Gastroesophageal sphincter (tissue), 4 donors: ENCODE measurements around the gene USP14. TPM values are rescaled to one million over a fixed set of nuclear protein-coding genes. Genes with fewer than 3 reads are reported as not detected.

Experiments
- ATAC-seq: fragments of 150-250 bp; one replicate; pipeline ENCODE4 v1.9.1; 2016; ENCODE audit warnings: mild to moderate bottlenecking, moderate library complexity
- H3K27ac ChIP-seq, 4 donors: fragments of 200-600 bp; sonication (generic) in 3 of 4; 1 replicate in 3 of 4; 2 replicates in 1 of 4; pipeline ENCODE4 v1.5.1; 2016 to 2019
- H3K27me3 ChIP-seq: fragments of 200-600 bp; sonication (generic); one replicate; pipeline ENCODE4 v1.5.1; 2019
- H3K36me3 ChIP-seq, 2 donors: fragments of 200-600 bp; sonication (generic); one replicate each; pipeline ENCODE4 v1.5.1; 2019; ENCODE audit warnings: control low read depth in 1 of 2
- H3K4me1 ChIP-seq, 3 donors: fragments of 200-600 bp; sonication (generic); 1 replicate in 2 of 3; 2 replicates in 1 of 3; pipeline ENCODE4 v1.5.1; 2016 to 2019; ENCODE audit warnings: control low read depth in 2 of 3
- H3K4me3 ChIP-seq, 2 donors: fragments of 200-600 bp; sonication (generic); one replicate each; pipeline ENCODE4 v1.5.1; 2019; ENCODE audit warnings: mild to moderate bottlenecking in 1 of 2, moderate library complexity in 1 of 2
- H3K9me3 ChIP-seq, 3 donors: fragments of 200-600 bp; sonication (generic); one replicate each; pipeline ENCODE4 v1.5.1; 2017 to 2019; ENCODE audit warnings: control low read depth in 2 of 3
- EP300 ChIP-seq: sonication (generic); formaldehyde crosslinking; IDR thresholded peaks from one replicate; pipeline ENCODE4 v1.6.1; 2017; ENCODE audit warnings: antibody characterized with exemption, mild to moderate bottlenecking
- POLR2A ChIP-seq, 2 donors: fragments of 450-650 bp; IDR thresholded peaks; one replicate each; pipeline ENCODE4 v1.6.1; 2017; ENCODE audit warnings: antibody characterized with exemption in 2 of 2, mild to moderate bottlenecking in 2 of 2, moderate library complexity in 1 of 2
- POLR2AphosphoS5 ChIP-seq: sonication (generic); formaldehyde crosslinking; IDR thresholded peaks from one replicate; pipeline ENCODE4 v1.6.1; 2017; ENCODE audit warnings: antibody characterized with exemption
- WGBS, 2 donors: methylation state at CpG; one replicate each; pipeline ENCODE4 v1.1.5; 2018; ENCODE audit warnings: low coverage in 1 of 2; 5-methylcytosine and 5-hydroxymethylcytosine counted together
- small RNA-seq, 4 donors: library from RNA; depleted of rRNA; stranded (forward); fragments of <200 nt; gene quantifications; one replicate each; pipeline ENCODE3, GENCODE V24; 2016
- total RNA-seq, 4 donors: library from RNA; depleted of rRNA; stranded (reverse); fragments of >200 nt; gene quantifications; one replicate each; pipeline ENCODE4 v1.1.0, GENCODE V29; 2016
- TF ChIP-seq, protein P1 (sequence below), 4 experiments: fragments of 200-600 bp in 2 of 4; fragments of 450-650 bp in 2 of 4; sonication (generic) in 1 of 4; IDR thresholded peaks; one replicate each; pipeline ENCODE4 v1.5.1; 2017 to 2019; ENCODE audit warnings: antibody characterized with exemption in 4 of 4, mild to moderate bottlenecking in 2 of 4, moderate library complexity in 2 of 4

Gene USP14
- total RNA-seq, 4 donors from 2014 or later, result 25.7 to 40.2 (median 29.8) TPM

DNA sequence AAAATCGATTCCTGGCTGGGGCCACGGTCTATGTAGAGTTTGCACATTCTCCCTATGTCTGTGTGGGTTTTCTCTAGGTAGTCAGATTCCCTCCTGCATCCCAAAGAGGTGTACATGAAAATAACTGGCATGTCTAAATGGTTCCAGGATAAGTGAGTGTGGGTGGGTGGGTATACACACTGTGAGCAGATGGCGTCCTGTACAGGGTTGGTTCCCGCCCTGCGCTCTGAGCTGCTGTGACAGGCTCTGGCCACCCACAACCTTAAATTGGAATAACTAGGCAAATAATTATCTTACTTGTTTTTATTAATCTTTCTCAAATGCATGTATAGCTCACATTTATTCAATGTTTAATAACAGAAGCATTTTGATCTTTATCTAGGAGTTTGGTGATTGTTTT, 93.2 kb downstream of the USP14 start:
- no peak for ATAC-seq
- H3K4me1 ChIP-seq, result no peaks in the 10 kb centered on the region
- no peak overlapping the region for H3K4me3 ChIP-seq
- TF ChIP-seq POLR2A (IDR thresholded peaks at IDR 0.05), result no peak
- TF ChIP-seq, protein P1, sequence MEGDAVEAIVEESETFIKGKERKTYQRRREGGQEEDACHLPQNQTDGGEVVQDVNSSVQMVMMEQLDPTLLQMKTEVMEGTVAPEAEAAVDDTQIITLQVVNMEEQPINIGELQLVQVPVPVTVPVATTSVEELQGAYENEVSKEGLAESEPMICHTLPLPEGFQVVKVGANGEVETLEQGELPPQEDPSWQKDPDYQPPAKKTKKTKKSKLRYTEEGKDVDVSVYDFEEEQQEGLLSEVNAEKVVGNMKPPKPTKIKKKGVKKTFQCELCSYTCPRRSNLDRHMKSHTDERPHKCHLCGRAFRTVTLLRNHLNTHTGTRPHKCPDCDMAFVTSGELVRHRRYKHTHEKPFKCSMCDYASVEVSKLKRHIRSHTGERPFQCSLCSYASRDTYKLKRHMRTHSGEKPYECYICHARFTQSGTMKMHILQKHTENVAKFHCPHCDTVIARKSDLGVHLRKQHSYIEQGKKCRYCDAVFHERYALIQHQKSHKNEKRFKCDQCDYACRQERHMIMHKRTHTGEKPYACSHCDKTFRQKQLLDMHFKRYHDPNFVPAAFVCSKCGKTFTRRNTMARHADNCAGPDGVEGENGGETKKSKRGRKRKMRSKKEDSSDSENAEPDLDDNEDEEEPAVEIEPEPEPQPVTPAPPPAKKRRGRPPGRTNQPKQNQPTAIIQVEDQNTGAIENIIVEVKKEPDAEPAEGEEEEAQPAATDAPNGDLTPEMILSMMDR (IDR thresholded peaks at IDR 0.05), result no peak
- TF ChIP-seq EP300, result no peak
- no peak for TF ChIP-seq POLR2AphosphoS5
- 98 to 100% methylated on average over 3 to 5 of the region's 5 CpGs for WGBS, 2 donors
- no peak overlapping the region for H3K27ac ChIP-seq
- H3K36me3 ChIP-seq, result peaks cover 4 to 99% of the 10 kb centered on the region in 2 donors
- no peaks in the 10 kb centered on the region for H3K27me3 ChIP-seq
- no peaks in the 10 kb centered on the region for H3K9me3 ChIP-seq

DNA sequence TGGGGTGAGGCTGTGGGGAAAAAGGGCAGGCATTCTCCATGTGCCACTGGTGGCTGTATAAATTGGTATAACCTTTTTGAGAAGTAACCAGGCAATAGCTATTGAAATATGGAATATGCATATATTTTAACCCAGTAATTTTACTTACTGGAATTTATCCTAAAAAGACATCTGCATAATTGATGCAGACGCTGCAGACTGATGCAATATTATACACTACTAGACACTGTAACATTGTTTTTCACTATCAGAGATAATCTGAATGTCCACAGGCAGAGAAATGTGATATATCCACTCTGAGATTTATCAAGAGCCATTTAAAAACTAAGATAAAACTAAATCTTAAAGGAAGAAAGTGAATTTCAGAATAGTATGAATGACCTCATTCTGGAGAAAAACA, 94.8 kb downstream of the USP14 start:
- Histone ChIP-seq H3K27me3 (no peaks in the 10 kb centered on the region), H3K27ac (no peak overlapping the region), H3K4me1 (no peaks in the 10 kb centered on the region), H3K4me3 (no peak overlapping the region), H3K36me3 (peaks cover 4 to 99% of the 10 kb centered on the region in 2 donors), H3K9me3 (no peaks in the 10 kb centered on the region)
- TF ChIP-seq POLR2A (IDR thresholded peaks at IDR 0.05) (no peak), EP300 (no peak), POLR2AphosphoS5 (no peak)
- TF ChIP-seq, protein P1 (IDR thresholded peaks at IDR 0.05), result no peak
- no peak for ATAC-seq
- WGBS, 2 donors, result 80 to 86% methylated on average over 1 of the region's 1 CpG

DNA sequence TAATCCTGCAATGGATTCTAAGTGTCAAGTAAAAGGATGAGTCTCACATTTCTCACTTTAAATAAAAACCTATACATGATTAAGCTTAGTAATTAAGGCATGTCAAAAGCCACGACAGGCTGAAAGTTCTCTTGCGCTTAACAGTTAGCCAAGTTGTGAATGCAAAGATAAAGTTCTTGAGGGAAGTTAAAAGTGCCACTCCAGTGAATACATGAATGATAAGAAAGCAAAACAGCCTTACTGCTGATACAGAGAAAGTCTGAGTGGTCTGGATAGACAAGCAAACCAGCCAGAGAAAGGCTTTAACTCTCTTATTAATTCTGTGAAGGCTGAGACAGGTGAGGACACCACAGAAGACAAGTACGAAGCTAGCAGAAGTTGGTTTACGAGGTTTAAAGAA, 96.8 kb downstream of the USP14 start:
- H3K36me3 ChIP-seq, result peaks cover 10 to 99% of the 10 kb centered on the region in 2 donors
- H3K27me3 ChIP-seq, result no peaks in the 10 kb centered on the region
- H3K4me1 ChIP-seq, result no peaks in the 10 kb centered on the region
- no peak overlapping the region for H3K27ac ChIP-seq
- no peak overlapping the region for H3K4me3 ChIP-seq
- WGBS, 2 donors, result 85 to 100% methylated on average over 2 to 4 of the region's 4 CpGs
- TF ChIP-seq EP300 (no peak), POLR2AphosphoS5 (no peak), POLR2A (IDR thresholded peaks at IDR 0.05) (no peak)
- TF ChIP-seq, protein P1 (IDR thresholded peaks at IDR 0.05), result no peak
- H3K9me3 ChIP-seq, result no peaks in the 10 kb centered on the region
- ATAC-seq, result no peak

DNA sequence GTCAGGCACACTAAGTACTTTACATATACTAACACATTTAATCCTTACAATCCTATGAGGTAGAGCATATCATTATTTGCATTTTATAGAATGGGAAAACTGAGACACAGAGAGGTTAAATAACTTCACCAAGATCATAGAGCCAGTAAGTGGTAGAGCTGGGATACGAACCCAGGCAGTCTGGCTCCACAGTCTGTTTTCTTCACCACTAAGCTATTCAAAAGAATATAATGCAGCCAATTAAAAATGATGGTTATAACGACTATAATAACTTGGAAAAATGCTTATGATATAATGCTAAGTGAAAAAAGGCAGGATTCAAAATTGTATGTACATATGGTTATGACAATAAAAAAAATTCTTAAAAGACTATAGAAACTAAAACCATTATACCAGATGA, 102.2 kb downstream of the USP14 start:
- no peaks in the 10 kb centered on the region for H3K4me1 ChIP-seq
- H3K4me3 ChIP-seq, result no peak overlapping the region
- peaks cover 10 to 93% of the 10 kb centered on the region in 2 donors for H3K36me3 ChIP-seq
- TF ChIP-seq POLR2A (IDR thresholded peaks at IDR 0.05) (no peak), POLR2AphosphoS5 (no peak), EP300 (no peak)
- TF ChIP-seq, protein P1 (IDR thresholded peaks at IDR 0.05), result no peak
- H3K27me3 ChIP-seq, result no peaks in the 10 kb centered on the region
- no peak for ATAC-seq
- H3K9me3 ChIP-seq, result no peaks in the 10 kb centered on the region
- 79% methylated on average over 2 of the region's 2 CpGs for WGBS, 2 donors
- H3K27ac ChIP-seq, result no peak overlapping the region

DNA sequence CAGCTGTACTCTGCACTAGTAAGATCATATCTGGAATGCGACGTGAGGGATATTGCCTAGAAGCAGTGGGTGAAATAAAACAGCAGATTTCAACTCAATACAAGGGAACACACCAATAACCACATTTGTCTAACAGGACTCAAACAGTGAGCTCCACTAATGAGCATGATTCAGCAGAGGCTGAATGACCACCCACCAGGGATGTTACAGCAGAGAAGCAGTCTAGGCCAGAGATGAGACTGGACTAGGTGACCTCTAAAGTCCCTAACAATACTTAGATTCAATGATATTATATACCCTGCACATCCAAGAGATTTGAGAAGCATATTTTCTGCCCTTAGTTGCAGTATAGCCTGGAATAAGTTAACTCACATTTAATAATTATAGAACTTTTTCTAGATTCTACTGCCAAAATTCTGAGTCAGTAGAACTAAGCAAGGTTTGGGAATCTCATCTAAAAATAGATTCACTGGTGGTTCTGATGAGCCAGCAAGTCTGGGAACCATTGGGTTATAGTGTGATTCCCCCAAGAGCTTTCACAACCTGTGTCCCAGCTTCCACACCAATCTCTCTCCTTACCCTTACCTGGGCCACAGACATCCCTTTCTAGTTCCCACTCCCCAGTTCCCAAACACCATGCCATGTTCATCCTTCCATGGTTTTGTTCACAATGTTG, 103.2 kb downstream of the USP14 start:
- H3K36me3 ChIP-seq, result peaks cover 6 to 83% of the 10 kb centered on the region in 2 donors
- no peak overlapping the region for H3K27ac ChIP-seq
- ATAC-seq, result no peak
- H3K9me3 ChIP-seq, result no peaks in the 10 kb centered on the region
- WGBS, 2 donors, result 70 to 76% methylated on average over 2 of the region's 2 CpGs
- H3K4me1 ChIP-seq, result peaks cover 0 to 8% (median 1%) of the 10 kb centered on the region in 3 donors
- H3K4me3 ChIP-seq, result no peak overlapping the region
- TF ChIP-seq EP300 (no peak), POLR2AphosphoS5 (no peak)
- H3K27me3 ChIP-seq, result no peaks in the 10 kb centered on the region

Small RNA genes within 50 kb of the gene (small RNA-seq; reads per million reads assigned to genes)
- gene MIR8078, result 0 reads per million in 4 donors

Other genes starting within 250 kb of the USP14 start
- under 1 TPM in 1 of 4 donors, not detected in 3; 0.78 TPM for gene TUBB8B, start 108.9 kb upstream of the USP14 start, total RNA-seq
- gene THOC1, start 109.5 kb downstream of the USP14 start, total RNA-seq, result 10 to 100 TPM; 17.1 to 84.4 (median 28.9) TPM